Activated CD4-positive, alpha-beta T cell treated with anti-CD3 and anti-CD28 coated beads, Interleukin-2, amount 50 U/mL, for 4 hours (primary cell): ENCODE measurements around the gene CA10.

ENCODE experiments used
- DNase-seq, 2 experiments: peaks; one replicate each; pipeline ENCODE4 v3.0.0-alpha.2; 2020

CA10 gene

DNA sequence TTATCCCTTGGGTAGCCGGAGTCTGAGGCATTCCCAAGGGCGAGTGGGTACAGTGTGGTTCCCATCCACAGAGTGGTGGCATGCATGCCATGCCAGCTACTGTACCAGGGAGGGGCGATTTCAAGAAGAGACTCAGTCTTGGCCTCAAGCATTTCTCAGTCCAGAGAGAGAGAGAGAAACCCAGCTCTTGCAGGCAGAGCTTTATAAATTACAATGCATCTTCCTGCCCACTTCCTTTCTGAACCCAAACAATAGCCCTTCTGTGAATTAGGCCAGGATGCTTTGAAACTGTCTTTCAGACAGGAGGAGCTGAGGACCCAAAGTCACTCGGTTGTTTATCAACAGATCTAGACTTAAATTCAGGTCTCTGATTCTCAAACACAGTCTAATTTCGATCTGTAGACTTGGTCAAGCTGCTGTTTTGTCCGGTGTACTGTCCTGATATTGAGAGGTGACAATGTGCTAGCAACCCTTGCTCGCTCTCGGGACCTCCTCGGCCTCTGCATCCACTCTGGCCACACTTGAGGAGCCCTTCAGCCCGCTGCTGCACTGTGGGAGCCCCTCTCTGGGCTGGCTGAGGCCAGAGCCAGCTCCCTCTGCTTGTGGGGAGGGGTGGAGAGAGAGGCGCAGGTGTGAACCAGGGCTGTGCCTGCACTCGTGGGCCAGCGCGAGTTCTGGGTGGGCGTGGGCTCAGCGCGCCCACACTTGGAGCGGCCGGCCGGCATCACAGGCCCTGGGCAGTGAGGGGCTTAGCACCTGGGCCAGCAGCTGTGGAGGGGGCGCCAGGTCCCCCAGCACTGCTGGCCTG, 490.2 kb downstream of the CA10 start:
- DNase-seq, result no peak

DNA sequence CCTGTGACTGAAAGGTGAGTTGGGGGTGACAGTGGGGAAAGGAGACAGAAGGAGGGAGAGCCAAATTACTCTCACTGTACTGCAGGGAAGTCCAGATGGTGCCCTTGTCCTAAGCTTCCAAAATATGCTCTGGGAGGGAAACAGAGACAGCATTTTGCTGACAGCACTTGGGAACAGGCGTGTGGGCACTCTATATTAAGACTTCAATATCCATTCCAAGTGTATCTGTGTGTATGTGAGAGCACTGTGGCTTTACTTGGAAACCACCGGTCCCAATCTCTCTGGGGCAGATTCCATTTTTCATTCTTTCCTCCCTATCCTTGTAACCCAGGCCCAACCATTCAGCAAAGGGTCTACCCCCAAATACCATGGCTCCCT, 490.8 kb downstream of the CA10 start:
- no peak for DNase-seq

DNA sequence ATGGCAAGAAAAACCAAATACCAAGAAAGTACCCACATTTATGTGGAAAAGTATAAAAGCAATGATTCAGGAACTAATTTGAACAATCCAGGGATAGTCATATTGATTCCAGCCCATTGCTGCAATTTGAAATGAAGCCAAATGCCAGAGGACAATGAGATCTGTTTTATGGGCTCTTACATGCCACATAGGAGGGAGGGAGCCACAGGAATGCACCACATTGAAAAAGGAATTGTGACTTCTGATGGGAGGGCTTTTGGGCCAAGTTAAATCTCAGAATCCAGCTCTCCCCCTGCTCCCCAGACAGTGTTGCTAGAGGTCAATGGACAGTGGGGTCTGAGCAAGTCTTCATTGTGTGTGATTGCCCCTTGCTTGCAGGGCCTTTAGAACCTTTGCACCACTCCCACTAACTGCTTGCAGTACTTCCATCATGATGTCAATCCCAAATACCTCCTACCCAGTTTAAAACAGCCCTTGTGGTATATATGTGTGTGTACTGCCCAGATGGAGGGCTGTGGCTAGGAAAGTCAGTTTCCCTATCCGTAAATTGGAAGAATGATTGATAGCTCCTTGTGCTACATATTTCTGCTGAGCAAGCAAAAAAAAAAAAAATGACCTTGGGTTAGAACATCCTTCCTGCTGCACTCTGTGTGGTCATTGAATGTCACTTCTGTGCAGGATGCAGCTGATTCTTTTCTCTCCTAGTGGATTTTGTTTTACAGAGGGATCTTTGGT, 491.4 kb downstream of the CA10 start:
- no peak for DNase-seq

DNA sequence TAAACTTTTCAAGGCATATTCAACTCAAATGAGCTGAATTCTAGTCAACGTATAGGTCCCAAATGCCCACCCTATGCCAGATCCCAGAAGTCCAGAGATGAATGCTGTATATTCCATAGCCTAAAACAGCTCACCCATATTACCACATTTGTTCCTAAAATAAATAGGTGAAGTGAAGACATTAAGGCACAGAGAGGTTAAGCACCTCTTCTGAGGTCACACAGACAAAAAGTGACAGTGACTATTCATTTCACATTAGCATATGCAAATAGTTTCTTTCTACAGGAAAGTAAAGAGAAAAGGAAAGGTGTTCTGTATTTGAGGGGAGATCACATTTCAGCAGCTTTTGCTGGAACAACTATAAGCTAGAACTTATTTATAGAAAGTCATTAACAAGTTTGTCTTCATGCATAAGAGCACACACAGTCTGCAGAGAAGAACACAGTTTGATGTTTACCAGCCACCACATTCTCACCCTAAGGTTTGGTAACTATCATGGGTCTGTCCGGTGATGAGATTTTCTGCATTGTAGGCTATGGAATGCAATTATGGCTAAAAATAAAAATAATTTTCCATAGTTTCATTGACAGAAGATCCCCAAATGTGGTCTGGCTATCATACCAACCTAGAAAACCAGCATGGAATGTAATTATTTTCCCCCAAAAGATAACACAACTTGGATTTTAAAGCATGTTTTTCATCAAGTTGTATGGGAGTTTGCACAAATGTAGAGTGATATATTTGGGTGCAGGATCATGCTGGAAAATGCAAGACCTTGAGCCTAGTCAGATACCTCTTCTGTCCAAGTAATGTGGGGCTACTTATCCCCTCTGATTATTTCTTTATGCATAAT, 496.1 kb downstream of the CA10 start:
- DNase-seq, result no peak

DNA sequence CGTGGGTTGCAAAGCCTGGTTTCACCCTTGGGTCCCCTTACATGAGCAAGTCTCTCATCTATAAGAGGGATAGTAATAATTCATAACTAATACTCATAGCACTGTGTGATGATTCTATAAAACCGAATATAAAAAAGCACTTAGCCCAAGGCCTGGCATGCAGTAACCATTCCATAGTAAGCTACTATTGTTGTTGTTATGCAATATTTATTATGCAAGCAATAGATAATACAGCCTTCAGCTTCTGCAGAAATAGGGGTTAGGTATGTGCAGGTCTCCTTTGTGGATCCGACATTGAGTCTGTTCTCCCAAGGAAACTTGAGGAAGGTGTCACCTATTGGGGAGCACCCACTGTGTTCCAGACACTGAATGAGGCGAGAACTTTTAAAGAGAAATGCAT, 497.1 kb downstream of the CA10 start:
- no peak for DNase-seq

DNA sequence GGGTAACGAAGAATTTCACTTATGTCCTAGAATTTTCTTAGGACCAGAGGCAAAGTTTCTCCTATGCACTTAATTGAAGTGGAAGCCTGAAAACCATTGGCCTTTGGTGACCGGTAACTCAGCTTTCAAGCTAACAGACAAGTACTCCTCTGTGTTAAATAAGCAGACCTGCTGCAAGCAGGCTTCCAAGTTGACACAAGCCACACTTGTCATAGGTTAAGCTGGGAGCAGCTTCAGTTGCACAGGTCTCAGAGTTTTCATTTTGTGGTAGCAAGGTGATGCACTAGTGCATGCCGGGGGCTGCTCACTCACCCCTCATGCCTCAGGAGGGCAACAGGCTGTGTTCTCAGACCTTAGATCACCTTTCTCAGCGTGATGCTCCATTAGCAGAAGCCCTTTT, 498.2 kb downstream of the CA10 start:
- no peak for DNase-seq

DNA sequence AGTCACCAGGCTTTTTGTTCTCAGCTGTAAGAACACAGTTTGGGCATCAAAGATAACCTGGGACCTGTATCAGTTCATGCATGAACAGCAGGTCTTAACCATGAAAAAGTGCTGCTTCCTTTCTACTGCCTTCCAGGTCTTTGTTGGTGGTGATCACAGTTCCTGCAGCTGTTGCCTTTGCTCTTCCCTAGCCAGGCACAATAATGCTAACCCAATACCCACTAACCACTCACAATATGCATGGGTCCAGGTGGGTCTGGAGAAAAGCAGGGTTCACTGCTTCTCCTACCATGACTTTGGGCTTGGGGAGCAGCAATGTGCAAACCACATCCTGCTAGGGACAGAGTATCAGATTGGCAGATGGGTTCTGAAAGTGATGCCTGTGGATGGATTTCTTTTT, 501.3 kb downstream of the CA10 start:
- no peak for DNase-seq

DNA sequence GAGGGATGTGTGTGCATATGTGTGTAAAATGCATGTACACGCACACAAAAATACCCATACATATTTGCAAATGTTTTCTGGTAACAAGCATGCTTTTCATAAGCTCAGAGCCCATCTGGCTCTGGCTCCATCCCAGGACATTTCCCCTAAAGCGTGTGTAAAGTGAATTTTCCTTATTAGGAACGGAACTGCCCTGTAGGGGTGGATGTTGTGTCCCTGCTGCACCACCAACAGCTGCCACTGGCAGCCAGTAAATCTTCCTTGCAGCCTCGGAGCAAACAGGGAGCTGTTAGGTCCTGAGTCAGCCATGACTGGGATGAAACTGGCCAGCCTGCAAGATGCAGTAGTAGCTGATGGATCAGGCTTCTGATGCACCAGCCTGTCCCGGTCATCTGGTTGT, 504.6 kb downstream of the CA10 start:
- no peak for DNase-seq

DNA sequence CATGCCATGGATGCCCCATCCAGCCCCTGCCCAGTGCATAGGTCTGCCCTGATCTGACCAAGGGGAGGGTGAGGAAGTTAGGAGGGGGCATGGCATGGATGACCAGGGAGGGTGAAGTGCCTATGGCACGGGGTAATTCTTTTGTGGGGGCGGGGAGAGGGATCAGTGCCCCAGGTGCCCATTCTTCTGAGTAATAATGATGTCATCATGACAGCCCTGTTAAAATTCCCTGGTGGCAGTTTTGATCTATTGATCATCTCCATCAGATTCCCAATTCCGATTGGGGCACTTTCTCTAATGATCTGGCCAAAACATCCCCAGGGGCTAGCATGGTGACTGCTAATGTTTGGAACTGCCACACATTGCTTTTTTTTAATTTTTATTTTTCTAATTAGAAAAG, 506.0 kb downstream of the CA10 start:
- no peak for DNase-seq

DNA sequence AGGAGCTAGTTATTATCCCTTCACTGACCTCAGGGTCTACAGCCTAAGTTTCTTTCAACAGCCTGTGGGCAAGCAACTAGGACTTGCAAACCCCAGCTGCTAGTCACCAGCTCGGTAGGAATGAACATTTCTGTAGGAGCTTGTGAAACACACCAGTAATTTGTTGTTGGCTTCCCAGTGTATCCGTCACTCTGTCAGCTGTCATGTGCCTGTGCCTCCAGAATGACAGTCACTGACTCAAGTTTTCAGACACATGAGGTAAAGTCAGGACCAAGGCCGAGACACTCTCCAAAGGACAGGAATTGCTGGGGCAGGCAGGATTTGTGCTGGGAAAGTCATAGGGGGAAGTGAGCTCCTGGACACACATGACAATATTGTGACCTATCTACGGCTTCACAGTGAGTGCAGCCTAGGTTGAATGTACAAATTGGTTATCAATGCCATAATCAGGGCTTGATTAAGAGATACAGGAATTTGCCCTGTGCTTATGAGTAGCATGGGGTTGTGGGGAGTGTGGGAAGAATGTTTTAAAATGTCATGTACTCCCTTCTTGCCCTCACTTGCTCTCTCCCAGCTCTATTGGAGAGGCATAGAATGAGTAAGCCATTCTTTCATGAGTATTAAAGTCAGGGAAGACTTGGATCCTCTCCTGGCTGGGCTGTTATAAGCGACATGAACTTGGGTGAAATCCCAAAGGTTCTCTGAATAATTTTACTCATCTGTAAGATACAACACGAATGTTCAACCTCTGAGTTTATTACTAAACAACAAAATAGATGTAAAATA, 506.8 kb downstream of the CA10 start:
- DNase-seq, result no peak

DNA sequence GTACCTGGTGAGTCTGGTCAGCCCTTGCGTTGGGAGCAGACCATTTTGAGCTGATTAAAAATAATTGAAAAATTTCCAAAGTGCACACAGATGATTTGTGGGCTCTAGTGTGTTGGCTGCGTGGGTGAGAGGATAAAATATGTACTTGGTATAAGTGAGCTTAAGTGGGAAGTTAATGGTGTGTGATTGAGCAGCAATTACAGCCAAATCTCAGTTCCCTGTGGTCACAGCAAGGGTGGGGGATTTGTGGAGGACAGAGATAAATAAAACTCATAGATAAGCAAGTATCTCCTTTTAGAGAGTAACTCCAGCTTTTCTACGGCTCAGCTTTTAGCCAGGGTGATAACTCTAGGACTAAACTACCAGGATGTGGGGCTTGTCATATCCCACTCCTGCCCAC, 507.7 kb downstream of the CA10 start:
- DNase-seq, result no peak

DNA sequence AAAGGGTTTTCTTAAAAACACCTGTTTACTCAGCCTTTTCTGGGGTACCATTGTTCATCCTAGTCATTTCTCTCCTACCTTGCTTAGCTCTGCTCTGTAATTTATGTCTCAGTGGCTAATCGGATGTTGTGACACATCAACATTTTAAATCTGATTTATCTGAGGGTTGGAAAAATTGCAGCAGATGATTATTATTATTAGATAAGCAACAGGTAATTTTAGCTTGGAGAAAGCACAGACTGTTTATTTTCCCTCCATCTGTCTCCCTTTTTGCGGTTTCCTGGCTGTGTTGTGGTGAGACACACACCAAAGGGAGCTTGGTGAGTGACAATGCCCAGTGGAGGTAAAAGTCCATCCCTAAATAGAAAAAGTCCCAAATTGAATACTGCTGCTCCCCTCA, 508.3 kb downstream of the CA10 start:
- no peak for DNase-seq

DNA sequence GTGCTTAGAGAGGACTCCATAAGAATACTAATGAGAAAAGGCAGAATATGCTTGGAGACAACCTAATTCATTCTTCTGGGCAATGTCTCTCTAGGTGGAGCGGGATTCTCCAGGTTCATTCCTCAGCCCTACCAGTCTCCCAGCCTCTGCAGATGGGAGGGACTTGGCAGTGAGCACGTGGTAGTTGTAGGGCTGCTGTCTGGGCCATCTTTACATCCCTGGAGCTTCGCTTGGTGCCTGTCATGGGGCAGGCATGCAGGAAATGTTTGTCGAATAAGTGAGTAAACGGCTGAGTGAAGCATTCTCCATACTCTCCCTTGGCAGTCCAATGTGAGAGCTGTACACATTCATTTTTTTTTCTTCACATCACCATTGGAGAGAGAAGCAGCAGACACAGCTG, 510.7 kb downstream of the CA10 start:
- DNase-seq, result no peak

DNA sequence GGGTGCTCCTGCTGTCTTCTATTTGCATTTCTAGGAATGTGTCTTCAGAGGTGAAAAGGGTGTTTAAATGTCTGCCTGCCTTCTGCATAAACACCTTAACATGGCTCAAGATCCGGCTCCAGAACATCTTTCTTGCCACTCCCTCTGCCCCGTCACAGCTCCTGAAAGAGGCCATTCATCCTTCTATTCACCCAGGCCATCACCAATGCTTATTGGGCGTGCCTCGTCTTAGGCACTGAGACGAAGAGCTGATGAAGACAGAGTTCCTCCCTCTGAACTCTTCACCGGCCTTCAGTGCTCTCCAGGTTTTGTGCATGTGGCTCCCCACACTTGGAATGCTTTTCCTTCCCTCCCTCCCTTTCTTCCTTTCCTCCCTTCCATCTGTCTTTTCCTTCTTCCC, 511.4 kb downstream of the CA10 start:
- no peak for DNase-seq

DNA sequence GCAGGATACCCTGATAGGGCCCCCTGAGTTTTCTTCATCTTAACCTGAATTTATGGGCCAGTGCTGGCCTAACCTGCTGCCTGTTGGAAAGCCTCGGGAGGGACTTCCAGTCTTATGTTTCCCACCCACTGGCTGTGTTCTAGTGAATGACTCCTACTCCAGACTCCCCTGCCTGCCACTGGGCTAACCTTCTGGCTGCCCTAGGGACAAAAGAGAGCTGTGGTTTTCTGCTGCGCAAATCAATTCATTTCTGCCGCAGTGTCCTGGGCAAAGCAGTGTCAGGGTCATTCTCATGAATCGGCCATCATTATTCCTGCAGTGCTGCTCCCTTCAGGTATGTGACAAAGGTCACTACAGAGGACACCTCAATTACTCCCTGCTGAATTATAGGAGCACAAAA, 512.0 kb downstream of the CA10 start:
- DNase-seq, result no peak

DNA sequence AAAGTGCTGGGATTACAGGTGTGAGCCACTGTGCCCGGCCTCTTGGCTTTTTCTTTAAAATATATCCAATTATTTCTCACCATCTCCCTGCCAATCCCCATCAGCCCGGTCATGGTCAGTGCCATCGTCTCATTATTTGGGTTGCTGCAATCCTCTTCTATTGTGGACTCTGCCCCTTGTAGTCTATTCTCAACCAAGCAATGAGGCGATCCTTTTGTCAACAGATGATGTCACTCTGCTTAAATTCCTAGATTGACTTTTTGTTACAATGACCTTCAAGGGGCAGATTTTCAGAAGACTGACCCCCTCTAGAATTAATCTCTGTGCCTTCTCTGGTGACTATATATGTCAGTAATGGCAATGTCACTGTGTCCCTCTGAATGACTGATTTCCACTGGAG, 513.5 kb downstream of the CA10 start:
- DNase-seq, result no peak

DNA sequence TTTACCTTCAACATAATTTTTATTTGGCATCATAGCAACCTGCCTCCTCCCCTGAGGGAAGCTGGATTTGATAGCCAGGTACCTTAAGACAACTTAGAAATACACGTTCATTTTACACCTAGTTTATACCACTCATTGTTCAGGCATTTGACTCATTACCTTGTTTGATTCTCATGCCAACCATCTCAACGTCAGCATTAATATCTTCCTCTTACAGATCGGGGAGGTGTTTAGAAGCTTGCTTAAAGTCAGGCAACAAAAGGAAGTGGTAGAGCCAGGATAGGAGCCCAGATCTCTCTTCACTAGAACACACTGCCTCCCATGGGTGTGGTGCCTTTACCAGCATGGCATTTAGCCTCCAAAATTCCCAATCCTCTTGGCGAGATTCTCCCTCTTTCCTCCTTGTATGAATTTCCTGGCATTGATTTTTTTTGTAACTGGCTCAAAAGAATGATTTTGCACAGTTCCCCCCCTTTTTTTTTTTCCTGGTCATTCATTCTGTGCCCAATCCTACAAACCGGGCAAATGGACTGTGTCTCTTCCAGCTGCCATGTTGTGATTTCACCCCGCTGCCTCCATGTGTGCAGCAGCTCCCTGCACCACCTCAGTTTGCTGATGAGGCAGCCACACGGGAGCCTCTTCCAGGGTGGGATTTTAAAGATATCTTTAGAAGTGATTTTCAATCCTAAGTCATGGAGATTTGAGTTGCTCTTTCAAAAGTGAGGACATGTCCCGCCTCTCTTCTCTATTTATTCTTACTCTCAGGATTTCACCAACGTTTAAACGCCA, 514.6 kb downstream of the CA10 start:
- DNase-seq, result no peak

DNA sequence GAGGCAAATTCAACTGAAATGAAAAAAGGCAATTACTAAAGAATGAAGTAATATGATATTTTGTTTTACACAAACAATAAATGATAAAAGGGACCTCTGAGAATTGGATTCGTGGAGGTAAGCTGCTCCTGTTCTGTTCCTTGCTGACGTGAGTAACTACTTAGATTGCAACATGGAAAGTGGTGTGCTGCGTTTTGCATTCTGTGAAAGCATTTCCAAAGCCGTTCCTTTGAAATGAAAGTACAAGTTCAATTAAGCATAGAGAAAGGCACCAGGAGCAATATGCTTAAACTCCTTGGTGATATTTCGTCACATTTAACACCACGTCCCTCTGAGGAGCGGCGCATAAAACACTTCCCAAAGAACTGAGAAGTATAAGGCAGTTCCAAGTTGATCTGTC, 516.5 kb downstream of the CA10 start:
- DNase-seq, result no peak

DNA sequence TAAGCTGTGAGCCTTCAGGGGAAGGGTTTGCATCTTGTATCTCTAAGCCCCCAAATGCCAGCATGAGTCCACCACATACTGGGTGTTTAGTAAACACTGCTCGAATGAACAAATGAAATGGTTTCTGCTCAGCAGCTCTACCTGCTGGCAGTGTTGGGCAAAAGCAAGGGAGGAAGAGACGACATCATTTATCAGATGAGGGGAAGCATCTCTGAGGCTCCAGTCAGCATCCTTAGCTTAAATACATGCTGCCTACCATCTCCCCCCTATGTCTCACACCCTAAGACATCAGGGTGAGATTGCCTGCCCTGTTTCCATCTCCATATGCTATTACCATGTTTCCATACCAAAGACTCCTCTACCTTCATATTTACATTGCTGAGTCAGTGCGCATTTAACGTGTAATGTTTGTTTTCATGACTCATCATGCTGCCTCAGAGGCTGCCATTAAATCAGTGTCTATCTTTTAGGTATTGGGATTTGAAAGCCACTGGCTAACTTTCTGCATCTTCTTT, 518.3 kb downstream of the CA10 start:
- DNase-seq, result no peak

DNA sequence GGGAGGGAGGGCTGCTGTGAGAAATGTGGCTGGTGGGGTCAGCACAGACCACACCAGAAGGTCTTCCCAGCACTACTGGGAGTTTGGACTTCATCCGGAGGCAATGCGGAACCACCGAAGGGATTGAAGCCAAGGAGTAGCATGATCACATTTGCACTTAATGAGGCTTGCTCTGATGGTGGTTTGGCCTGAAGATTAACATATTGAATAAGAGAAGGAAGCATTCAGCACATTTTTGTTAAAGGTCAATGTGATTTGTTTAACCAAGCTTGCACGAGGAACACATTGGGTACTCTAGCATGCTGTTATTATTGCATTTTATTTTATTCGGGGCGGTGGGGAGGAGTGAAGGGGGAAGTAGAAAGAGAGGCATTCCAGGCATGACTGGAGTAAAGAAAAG, 519.5 kb downstream of the CA10 start:
- DNase-seq, result no peak

DNA sequence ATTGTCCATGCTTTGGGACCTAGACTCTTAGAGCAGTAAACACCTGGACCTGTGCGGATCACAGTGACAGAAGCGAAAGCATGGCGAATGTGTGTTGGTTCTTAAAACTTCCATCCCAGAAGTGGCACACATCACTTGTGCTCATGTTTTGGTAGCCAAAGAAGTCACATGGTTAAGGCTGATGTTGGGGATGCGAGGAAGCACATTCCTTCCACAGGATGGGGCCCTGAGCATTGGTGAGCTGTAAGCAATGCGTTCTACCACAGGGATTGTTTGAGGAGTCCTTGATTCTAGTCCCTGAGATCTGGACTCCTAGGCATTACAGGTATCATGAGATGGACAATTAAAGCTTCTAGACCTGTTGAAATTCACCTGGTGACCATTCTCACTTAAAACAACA, 522.2 kb downstream of the CA10 start:
- DNase-seq, result no peak
